Fibroblast of skin of left quadriceps (primary cell): ENCODE data around the gene QPCTL.
A peak's percentile ranks its signal among the peaks of the same experiment; 100 is the strongest.

ENCODE experiments used
- DNase-seq, 2 experiments: peaks; one replicate each; pipeline ENCODE4 v3.0.0-alpha.2; 2013; ENCODE audit warnings: low read depth in 2 of 2

QPCTL gene

GRCh38 chr19:45692187-45693105, at the start of gene QPCTL:
QPCTL (plus strand) TSS chr19:45692666; CDS start chr19:45692704, 38 bp downstream.
- DNase-seq = peak; percentile 99

GRCh38 chr19:45643024-45643926, 49.2 kb upstream of the QPCTL start:
- peak; percentile 49 to 52 for DNase-seq

GRCh38 chr19:45643927-45644771, 48.3 kb upstream of the QPCTL start:
- no peak for DNase-seq

- DNase-seq = no peak
Measured at GRCh38 chr19:45645068-45645630, 47.3 kb upstream of the QPCTL start.

- DNase-seq = peak; percentile 84 to 86
Measured at GRCh38 chr19:45645631-45646344, 46.7 kb upstream of the QPCTL start.

GRCh38 chr19:45646345-45646698, 46.1 kb upstream of the QPCTL start:
- DNase-seq = no peak

GRCh38 chr19:45650722-45651121, 41.7 kb upstream of the QPCTL start:
- DNase-seq = no peak

GRCh38 chr19:45653634-45654033, 38.8 kb upstream of the QPCTL start:
- no peak for DNase-seq

- DNase-seq = no peak
Measured at GRCh38 chr19:45655073-45655472, 37.4 kb upstream of the QPCTL start.

- no peak for DNase-seq
Measured at GRCh38 chr19:45657520-45658167, 34.8 kb upstream of the QPCTL start.

- DNase-seq = no peak
Measured at GRCh38 chr19:45659096-45659729, 33.3 kb upstream of the QPCTL start.

GRCh38 chr19:45660636-45661035, 31.8 kb upstream of the QPCTL start:
- no peak for DNase-seq

GRCh38 chr19:45663800-45664199, 28.7 kb upstream of the QPCTL start:
- DNase-seq = no peak

GRCh38 chr19:45664575-45664974, 27.9 kb upstream of the QPCTL start:
- no peak for DNase-seq

- DNase-seq = no peak
Measured at GRCh38 chr19:45667620-45668341, 24.7 kb upstream of the QPCTL start, which contains the start of gene GIPR. GIPR (plus strand) TSS chr19:45668221; CDS start chr19:45669521, 1,300 bp downstream.

GRCh38 chr19:45668342-45668871, 24.1 kb upstream of the QPCTL start:
- no peak for DNase-seq

GRCh38 chr19:45670670-45671453, 21.6 kb upstream of the QPCTL start:
- DNase-seq = peak; percentile 40 to 41

- DNase-seq = no peak
Measured at GRCh38 chr19:45674946-45675345, 17.5 kb upstream of the QPCTL start.
